ENCODE data around the gene LEO1.

GRCh38 chr15:51966192-51966591 lies 5.4 kb downstream of the LEO1 start:
- TF ChIP-seq, protein P1, sequence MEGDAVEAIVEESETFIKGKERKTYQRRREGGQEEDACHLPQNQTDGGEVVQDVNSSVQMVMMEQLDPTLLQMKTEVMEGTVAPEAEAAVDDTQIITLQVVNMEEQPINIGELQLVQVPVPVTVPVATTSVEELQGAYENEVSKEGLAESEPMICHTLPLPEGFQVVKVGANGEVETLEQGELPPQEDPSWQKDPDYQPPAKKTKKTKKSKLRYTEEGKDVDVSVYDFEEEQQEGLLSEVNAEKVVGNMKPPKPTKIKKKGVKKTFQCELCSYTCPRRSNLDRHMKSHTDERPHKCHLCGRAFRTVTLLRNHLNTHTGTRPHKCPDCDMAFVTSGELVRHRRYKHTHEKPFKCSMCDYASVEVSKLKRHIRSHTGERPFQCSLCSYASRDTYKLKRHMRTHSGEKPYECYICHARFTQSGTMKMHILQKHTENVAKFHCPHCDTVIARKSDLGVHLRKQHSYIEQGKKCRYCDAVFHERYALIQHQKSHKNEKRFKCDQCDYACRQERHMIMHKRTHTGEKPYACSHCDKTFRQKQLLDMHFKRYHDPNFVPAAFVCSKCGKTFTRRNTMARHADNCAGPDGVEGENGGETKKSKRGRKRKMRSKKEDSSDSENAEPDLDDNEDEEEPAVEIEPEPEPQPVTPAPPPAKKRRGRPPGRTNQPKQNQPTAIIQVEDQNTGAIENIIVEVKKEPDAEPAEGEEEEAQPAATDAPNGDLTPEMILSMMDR (IDR thresholded peaks at IDR 0.05; ENCODE audit: low read depth, low read length, missing input control): no peak
- TF ChIP-seq JUND (IDR thresholded peaks at IDR 0.05): no peak

All from liver (tissue), 3 donors.